Activated B cell treated with CpG ODN at 0.5 μM for 24 hours (primary cell): ENCODE results near the gene TBC1D22A. TPM values are rescaled to one million over a fixed set of nuclear protein-coding genes. Genes with fewer than 3 reads are reported as not detected.

Source experiments
- ATAC-seq: fragments of 200-7000 bp; cut with Tn5 transposase; one replicate; pipeline ENCODE4 v1.10.0; 2021; ENCODE audit warnings: low read depth, mild to moderate bottlenecking, moderate library complexity
- CTCF ChIA-PET: fragments of 350-600 bp; sonication (Branson Sonifier 250); formaldehyde crosslinking; loops from one replicate; lab custom pipeline; 2021; ENCODE audit warnings: antibody characterized with exemption; lab: Charles Lee
- POLR2A ChIA-PET: fragments of 350-600 bp; sonication (Branson Sonifier 250); formaldehyde crosslinking; loops from one replicate; lab custom pipeline; 2021; ENCODE audit warnings: antibody characterized with exemption; lab: Charles Lee
- DNase-seq: peaks from one replicate; pipeline ENCODE4 v3.0.0; 2022
- H3K27ac Mint-ChIP-seq: one replicate; pipeline ENCODE4 v1.8.0; 2020; ENCODE audit warnings: mixed read lengths
- H3K27me3 Mint-ChIP-seq: one replicate; pipeline ENCODE4 v1.8.0; 2021; ENCODE audit warnings: mixed read lengths
- H3K36me3 Mint-ChIP-seq: one replicate; pipeline ENCODE4 v1.8.0; 2021; ENCODE audit warnings: low read depth, mixed read lengths
- H3K4me1 Mint-ChIP-seq: one replicate; pipeline ENCODE4 v1.8.0; 2021; ENCODE audit warnings: mixed read lengths
- H3K4me3 Mint-ChIP-seq: one replicate; pipeline ENCODE4 v1.8.0; 2020; ENCODE audit warnings: mild to moderate bottlenecking, mixed read lengths
- H3K9me3 Mint-ChIP-seq: one replicate; pipeline ENCODE4 v1.8.0; 2020; ENCODE audit warnings: mixed read lengths
- CTCF ChIP-seq: fragments of 200-600 bp; IDR thresholded peaks from one replicate; pipeline ENCODE4 v1.8.0; 2022; ENCODE audit warnings: antibody characterized with exemption, mild to moderate bottlenecking
- intact Hi-C: fragments of 100-400 bp; cut with micrococcal nuclease; formaldehyde crosslinking; loops from one replicate; pipeline ENCODE4 v1.15.1; 2024
- total RNA-seq: library from RNA; stranded (reverse); gene quantifications from 2 replicates; pipeline ENCODE4 v1.2.3, GENCODE V29; 2022

The TBC1D22A gene
- total RNA-seq, 1 donor from 2014 or later: 85.9 TPM

GRCh38 chr22:46915950-46916730 is 153.7 kb downstream of the TBC1D22A start:
- H3K27ac Mint-ChIP-seq: no peak overlapping the region
- peaks cover 87% of the 10 kb centered on the region for H3K36me3 Mint-ChIP-seq
- POLR2A ChIA-PET: no interaction called here
- peaks cover 1% of the 10 kb centered on the region for H3K9me3 Mint-ChIP-seq
- no peaks in the 10 kb centered on the region for H3K4me1 Mint-ChIP-seq
- intact Hi-C loops: no loop called here
- CTCF ChIA-PET: no interaction called here
- H3K27me3 Mint-ChIP-seq: no peaks in the 10 kb centered on the region
- TF ChIP-seq CTCF: no peak
- DNase-seq: no peak
- ATAC-seq: no peak
- H3K4me3 Mint-ChIP-seq: no peak overlapping the region

GRCh38 chr22:46916886-46917770 is 154.7 kb downstream of the TBC1D22A start:
- Mint-ChIP-seq H3K27ac (no peak overlapping the region), H3K4me3 (no peak overlapping the region), H3K4me1 (no peaks in the 10 kb centered on the region), H3K36me3 (peaks cover 91% of the 10 kb centered on the region), H3K27me3 (no peaks in the 10 kb centered on the region), H3K9me3 (peaks cover 9% of the 10 kb centered on the region)
- TF ChIP-seq CTCF: no peak
- intact Hi-C loops: no loop called here
- CTCF ChIA-PET: no interaction called here
- POLR2A ChIA-PET: no interaction called here
- no peak for ATAC-seq
- no peak for DNase-seq

- CTCF ChIA-PET: no interaction called here
- ATAC-seq: no peak
- Mint-ChIP-seq H3K4me1 (peaks cover 4% of the 10 kb centered on the region), H3K9me3 (peaks cover 9% of the 10 kb centered on the region), H3K4me3 (no peak overlapping the region), H3K36me3 (peaks cover 90% of the 10 kb centered on the region), H3K27ac (no peak overlapping the region), H3K27me3 (no peaks in the 10 kb centered on the region)
- TF ChIP-seq CTCF: no peak
- DNase-seq: no peak
- intact Hi-C loops: no loop called here
- POLR2A ChIA-PET: no interaction called here
Observed at GRCh38 chr22:46917771-46918101, 155.3 kb downstream of the TBC1D22A start.

GRCh38 chr22:46918197-46918596 is 155.7 kb downstream of the TBC1D22A start:
- DNase-seq (no peak), ATAC-seq (no peak)
- Mint-ChIP-seq H3K27ac (peak overlapping the region; percentile 41), H3K4me1 (peaks cover 6% of the 10 kb centered on the region), H3K4me3 (no peak overlapping the region), H3K36me3 (peaks cover 87% of the 10 kb centered on the region), H3K9me3 (peaks cover 9% of the 10 kb centered on the region), H3K27me3 (no peaks in the 10 kb centered on the region)
- no peak for TF ChIP-seq CTCF
- POLR2A ChIA-PET: no interaction called here
- CTCF ChIA-PET: no interaction called here
- intact Hi-C loops: no loop called here

- TF ChIP-seq CTCF: no peak
- H3K4me3 Mint-ChIP-seq: no peak overlapping the region
- peaks cover 6% of the 10 kb centered on the region for H3K4me1 Mint-ChIP-seq
- DNase-seq (no peak), ATAC-seq (no peak)
- POLR2A ChIA-PET: no interaction called here
- H3K36me3 Mint-ChIP-seq: peaks cover 74% of the 10 kb centered on the region
- H3K27me3 Mint-ChIP-seq: no peaks in the 10 kb centered on the region
- H3K27ac Mint-ChIP-seq: no peak overlapping the region
- intact Hi-C loops: no loop called here
- H3K9me3 Mint-ChIP-seq: peaks cover 9% of the 10 kb centered on the region
- CTCF ChIA-PET: no interaction called here
Observed at GRCh38 chr22:46922037-46922436, 159.6 kb downstream of the TBC1D22A start.
